ENCODE measurements around the gene ATP6V1G3.
"Not testable (repeated sequence)": the region's sequence is repeated elsewhere in the genome, so short reads cannot be mapped to it uniquely, and the experiment has no call there.

ATP6V1G3 gene

GRCh38 chr1:198529414-198529813 is 11.1 kb downstream of the ATP6V1G3 start:
- H3K27me3 Mint-ChIP-seq, result no peaks in the 10 kb centered on the region
- H3K36me3 Mint-ChIP-seq (ENCODE audit: low read depth), result peaks cover 11% of the 10 kb centered on the region
- H3K4me3 Mint-ChIP-seq, result no peak overlapping the region
- H3K4me1 Mint-ChIP-seq (ENCODE audit: low read depth), result peaks cover 80% of the 10 kb centered on the region
- peaks cover 12% of the 10 kb centered on the region for H3K9me3 Mint-ChIP-seq
- H3K27ac Mint-ChIP-seq, result no peak overlapping the region

- H3K27ac Mint-ChIP-seq, result no peak overlapping the region
- no peaks in the 10 kb centered on the region for H3K27me3 Mint-ChIP-seq
- peaks cover 10% of the 10 kb centered on the region for H3K9me3 Mint-ChIP-seq
- peaks cover 9% of the 10 kb centered on the region for H3K36me3 Mint-ChIP-seq (ENCODE audit: low read depth)
- H3K4me1 Mint-ChIP-seq (ENCODE audit: low read depth), result peaks cover 76% of the 10 kb centered on the region
- no peak overlapping the region for H3K4me3 Mint-ChIP-seq
Measured at GRCh38 chr1:198528364-198528763, 12.1 kb downstream of the ATP6V1G3 start.

- H3K4me1 Mint-ChIP-seq (ENCODE audit: low read depth), result peaks cover 87% of the 10 kb centered on the region
- no peaks in the 10 kb centered on the region for H3K27me3 Mint-ChIP-seq
- H3K36me3 Mint-ChIP-seq (ENCODE audit: low read depth), result no peaks in the 10 kb centered on the region
- peak overlapping the region; percentile 83 for H3K4me3 Mint-ChIP-seq
- H3K27ac Mint-ChIP-seq, result peak overlapping the region; percentile 97
- H3K9me3 Mint-ChIP-seq, result no peaks in the 10 kb centered on the region
Measured at GRCh38 chr1:198524556-198524955, 15.9 kb downstream of the ATP6V1G3 start.

- H3K27me3 Mint-ChIP-seq; H3K36me3 Mint-ChIP-seq (ENCODE audit: low read depth); H3K9me3 Mint-ChIP-seq: not testable (repeated sequence)
- Mint-ChIP-seq H3K27ac (peak overlapping the region; percentile 97), H3K4me3 (peak overlapping the region; percentile 83), H3K4me1 (ENCODE audit: low read depth) (peaks cover 89% of the 10 kb centered on the region)
Measured at GRCh38 chr1:198524127-198524526, 16.4 kb downstream of the ATP6V1G3 start.

- no peaks in the 10 kb centered on the region for H3K36me3 Mint-ChIP-seq (ENCODE audit: low read depth)
- H3K4me1 Mint-ChIP-seq (ENCODE audit: low read depth), result peaks cover 94% of the 10 kb centered on the region
- H3K27ac Mint-ChIP-seq, result peak overlapping the region; percentile 97
- H3K9me3 Mint-ChIP-seq, result no peaks in the 10 kb centered on the region
- no peaks in the 10 kb centered on the region for H3K27me3 Mint-ChIP-seq
- H3K4me3 Mint-ChIP-seq, result peak overlapping the region; percentile 83
Measured at GRCh38 chr1:198523182-198523950, 17.1 kb downstream of the ATP6V1G3 start.

- H3K4me3 Mint-ChIP-seq, result peak overlapping the region; percentile 79
- H3K27ac Mint-ChIP-seq, result peak overlapping the region; percentile 93
- peaks cover 77% of the 10 kb centered on the region for H3K4me1 Mint-ChIP-seq (ENCODE audit: low read depth)
Measured at GRCh38 chr1:198520524-198521254, 19.8 kb downstream of the ATP6V1G3 start.

GRCh38 chr1:198519639-198520501 is 20.6 kb downstream of the ATP6V1G3 start:
- Mint-ChIP-seq H3K27me3 (no peaks in the 10 kb centered on the region), H3K9me3 (no peaks in the 10 kb centered on the region), H3K27ac (peak overlapping the region; percentile 93), H3K36me3 (ENCODE audit: low read depth) (no peaks in the 10 kb centered on the region), H3K4me3 (peak overlapping the region; percentile 79), H3K4me1 (ENCODE audit: low read depth) (peaks cover 69% of the 10 kb centered on the region)

More at GRCh38 chr1:198520524-198521254, 19.8 kb downstream of the ATP6V1G3 start:
- Mint-ChIP-seq H3K9me3 (no peaks in the 10 kb centered on the region), H3K36me3 (ENCODE audit: low read depth) (no peaks in the 10 kb centered on the region), H3K27me3 (no peaks in the 10 kb centered on the region)

- no peaks in the 10 kb centered on the region for H3K9me3 Mint-ChIP-seq
- H3K4me3 Mint-ChIP-seq, result no peak overlapping the region
- peaks cover 51% of the 10 kb centered on the region for H3K4me1 Mint-ChIP-seq (ENCODE audit: low read depth)
- H3K27ac Mint-ChIP-seq, result no peak overlapping the region
- H3K27me3 Mint-ChIP-seq, result no peaks in the 10 kb centered on the region
- H3K36me3 Mint-ChIP-seq (ENCODE audit: low read depth), result no peaks in the 10 kb centered on the region
Measured at GRCh38 chr1:198517623-198518199, 22.8 kb downstream of the ATP6V1G3 start.

- H3K36me3 Mint-ChIP-seq (ENCODE audit: low read depth), result no peaks in the 10 kb centered on the region
- H3K9me3 Mint-ChIP-seq, result peaks cover 15% of the 10 kb centered on the region
- H3K27ac Mint-ChIP-seq, result no peak overlapping the region
- H3K4me1 Mint-ChIP-seq (ENCODE audit: low read depth), result peaks cover 27% of the 10 kb centered on the region
- no peaks in the 10 kb centered on the region for H3K27me3 Mint-ChIP-seq
- no peak overlapping the region for H3K4me3 Mint-ChIP-seq
Measured at GRCh38 chr1:198500096-198500495, 40.4 kb downstream of the ATP6V1G3 start.

- H3K9me3 Mint-ChIP-seq, result peaks cover 15% of the 10 kb centered on the region
- no peaks in the 10 kb centered on the region for H3K36me3 Mint-ChIP-seq (ENCODE audit: low read depth)
- H3K4me3 Mint-ChIP-seq, result no peak overlapping the region
- H3K27me3 Mint-ChIP-seq, result no peaks in the 10 kb centered on the region
- no peak overlapping the region for H3K27ac Mint-ChIP-seq
- peaks cover 27% of the 10 kb centered on the region for H3K4me1 Mint-ChIP-seq (ENCODE audit: low read depth)
Measured at GRCh38 chr1:198499588-198499987, 40.9 kb downstream of the ATP6V1G3 start.

GRCh38 chr1:198498881-198499280 is 41.6 kb downstream of the ATP6V1G3 start:
- H3K4me3 Mint-ChIP-seq, result no peak overlapping the region
- peaks cover 15% of the 10 kb centered on the region for H3K9me3 Mint-ChIP-seq
- no peaks in the 10 kb centered on the region for H3K27me3 Mint-ChIP-seq
- no peak overlapping the region for H3K27ac Mint-ChIP-seq
- H3K4me1 Mint-ChIP-seq (ENCODE audit: low read depth), result peaks cover 27% of the 10 kb centered on the region
- no peaks in the 10 kb centered on the region for H3K36me3 Mint-ChIP-seq (ENCODE audit: low read depth)

- H3K4me3 Mint-ChIP-seq, result no peak overlapping the region
- H3K27ac Mint-ChIP-seq, result no peak overlapping the region
- H3K9me3 Mint-ChIP-seq, result peaks cover 6% of the 10 kb centered on the region
- H3K4me1 Mint-ChIP-seq (ENCODE audit: low read depth), result peaks cover 27% of the 10 kb centered on the region
- no peaks in the 10 kb centered on the region for H3K27me3 Mint-ChIP-seq
- H3K36me3 Mint-ChIP-seq (ENCODE audit: low read depth), result no peaks in the 10 kb centered on the region
Measured at GRCh38 chr1:198498103-198498385, 42.4 kb downstream of the ATP6V1G3 start.

GRCh38 chr1:198497326-198498102 is 43.0 kb downstream of the ATP6V1G3 start:
- Mint-ChIP-seq H3K27ac (no peak overlapping the region), H3K27me3 (no peaks in the 10 kb centered on the region), H3K4me3 (no peak overlapping the region), H3K9me3 (peaks cover 5% of the 10 kb centered on the region), H3K36me3 (ENCODE audit: low read depth) (no peaks in the 10 kb centered on the region), H3K4me1 (ENCODE audit: low read depth) (peaks cover 27% of the 10 kb centered on the region)

Data from stimulated activated naive CD8-positive, alpha-beta T cell treated with anti-CD3 and anti-CD28 coated beads, Interleukin-15, Interleukin-2, amounts not matched to agents 100 ng/mL and 50 ng/mL, for 24 hours (primary cell).